ENCODE data around the gene MIEF2. TPM values are rescaled to one million over a fixed set of nuclear protein-coding genes. Genes with fewer than 3 reads are reported as not detected.

MIEF2 gene, protein sequence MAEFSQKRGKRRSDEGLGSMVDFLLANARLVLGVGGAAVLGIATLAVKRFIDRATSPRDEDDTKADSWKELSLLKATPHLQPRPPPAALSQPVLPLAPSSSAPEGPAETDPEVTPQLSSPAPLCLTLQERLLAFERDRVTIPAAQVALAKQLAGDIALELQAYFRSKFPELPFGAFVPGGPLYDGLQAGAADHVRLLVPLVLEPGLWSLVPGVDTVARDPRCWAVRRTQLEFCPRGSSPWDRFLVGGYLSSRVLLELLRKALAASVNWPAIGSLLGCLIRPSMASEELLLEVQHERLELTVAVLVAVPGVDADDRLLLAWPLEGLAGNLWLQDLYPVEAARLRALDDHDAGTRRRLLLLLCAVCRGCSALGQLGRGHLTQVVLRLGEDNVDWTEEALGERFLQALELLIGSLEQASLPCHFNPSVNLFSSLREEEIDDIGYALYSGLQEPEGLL
- 8.1 and 21.5 TPM in 2 replicates for total RNA-seq

DNA sequence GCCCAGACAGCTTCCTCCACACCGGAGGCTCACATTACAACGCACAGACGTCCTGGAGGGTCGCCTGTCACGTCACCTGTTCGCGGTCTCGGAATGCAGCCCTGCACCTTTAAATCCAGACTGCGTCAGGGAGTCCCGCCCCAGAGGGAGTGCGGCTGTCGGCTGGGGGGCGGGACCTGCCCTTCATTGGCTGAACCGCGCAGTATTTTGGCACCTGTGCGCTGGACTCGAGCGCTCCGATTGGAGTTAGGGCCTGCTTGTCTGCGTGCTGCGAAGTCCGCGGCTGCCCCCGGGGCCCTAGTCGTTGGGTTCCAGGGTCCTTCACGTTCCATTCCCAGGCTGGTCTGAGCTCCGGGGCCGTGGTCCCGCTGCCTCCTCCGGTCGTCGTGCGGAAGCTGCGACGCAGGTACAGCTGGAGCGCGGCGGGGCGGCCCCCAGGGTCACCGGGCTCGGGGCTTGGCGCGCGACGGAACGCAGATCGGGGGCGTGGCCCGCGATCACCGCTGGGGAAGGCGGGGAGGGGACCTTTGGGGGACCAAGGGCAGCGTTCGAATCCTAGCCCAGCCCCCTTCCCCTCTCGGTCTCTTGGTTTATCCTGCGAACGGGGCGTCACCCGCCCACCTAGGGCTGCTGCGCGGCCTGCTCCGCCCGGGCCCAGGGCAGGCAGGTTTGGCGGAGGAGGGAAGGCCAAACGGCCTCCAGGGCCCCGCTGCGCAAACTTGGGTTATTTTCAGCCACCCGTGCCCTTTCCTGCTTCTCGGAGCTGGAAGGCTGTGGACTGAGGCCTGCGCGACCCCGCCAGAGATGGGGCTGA, at the start of gene MIEF2:
MIEF2 (plus strand) TSS at position 331 of the 814 bp plus-strand sequence. CDS start 2,059 bp downstream, outside the sequence.

DNA sequence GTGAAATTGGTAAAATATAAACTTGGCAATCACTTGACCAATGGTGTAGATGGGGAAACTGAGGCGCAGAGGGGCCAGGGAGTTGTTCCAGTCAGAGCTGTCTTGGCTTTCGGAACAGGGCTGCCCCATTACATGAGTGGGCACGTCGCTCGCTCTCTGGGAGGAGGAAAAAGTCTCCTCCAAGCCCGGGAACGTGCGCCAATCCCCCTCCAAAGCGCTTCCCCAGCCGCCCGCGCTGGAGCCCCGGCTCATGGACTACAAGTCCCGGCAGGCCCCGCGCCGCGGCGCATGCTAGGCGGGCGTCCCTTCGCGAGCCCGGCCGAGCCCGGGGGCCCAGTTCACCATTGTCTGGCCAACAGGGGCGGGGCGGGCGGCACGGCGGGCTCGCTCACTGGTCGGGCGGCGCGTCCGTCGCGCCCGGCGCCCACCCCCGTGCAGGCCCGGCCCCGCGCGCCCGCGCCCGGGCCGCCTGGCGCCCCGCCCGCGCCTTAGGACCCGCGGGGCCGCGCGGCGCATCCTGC, 35.3 kb upstream of the MIEF2 start, which contains the start of gene LLGL1:
LLGL1 (plus strand) TSS at position 515 of the 521 bp plus-strand sequence. CDS start 48 bp downstream, outside the sequence.

DNA sequence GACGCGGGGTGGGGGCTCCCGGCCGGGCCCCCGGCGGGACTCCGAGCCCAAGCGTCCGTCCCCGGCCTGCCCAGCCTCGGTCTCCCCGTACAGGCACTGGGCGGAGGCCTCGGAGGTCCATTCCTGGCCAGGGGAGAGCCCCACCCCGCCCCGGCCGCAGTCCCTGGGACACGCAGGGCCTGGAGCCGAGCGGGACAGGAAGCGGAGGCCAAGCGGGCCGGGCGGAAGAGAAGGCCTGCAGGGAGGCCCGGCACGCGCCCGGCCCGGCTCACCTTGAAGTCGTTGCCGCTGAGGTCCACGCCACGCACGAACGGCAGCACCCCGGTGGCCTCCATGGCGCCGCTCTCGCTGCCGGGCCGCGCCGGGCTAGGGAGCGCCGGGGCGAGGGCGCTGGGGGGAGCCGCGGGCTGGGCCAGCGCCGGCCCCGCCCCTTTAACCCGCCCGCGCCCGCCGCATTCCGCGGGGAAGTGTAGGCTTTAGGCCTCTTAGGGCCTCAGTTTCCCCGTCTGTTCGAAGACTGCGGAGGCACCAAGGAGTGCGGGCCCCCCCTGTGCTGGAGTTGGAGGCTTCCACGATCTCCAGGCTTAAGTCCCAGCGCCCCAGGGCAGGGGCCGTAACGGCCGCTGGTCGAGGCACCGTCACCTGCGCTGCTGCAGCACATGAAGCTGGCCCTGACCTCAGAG, 2.0 kb upstream of the MIEF2 start, which contains the start of gene FLII:
FLII (minus strand) TSS at position 383 of the 683 bp plus-strand sequence; CDS start at position 335, 48 bp downstream.

DNA sequence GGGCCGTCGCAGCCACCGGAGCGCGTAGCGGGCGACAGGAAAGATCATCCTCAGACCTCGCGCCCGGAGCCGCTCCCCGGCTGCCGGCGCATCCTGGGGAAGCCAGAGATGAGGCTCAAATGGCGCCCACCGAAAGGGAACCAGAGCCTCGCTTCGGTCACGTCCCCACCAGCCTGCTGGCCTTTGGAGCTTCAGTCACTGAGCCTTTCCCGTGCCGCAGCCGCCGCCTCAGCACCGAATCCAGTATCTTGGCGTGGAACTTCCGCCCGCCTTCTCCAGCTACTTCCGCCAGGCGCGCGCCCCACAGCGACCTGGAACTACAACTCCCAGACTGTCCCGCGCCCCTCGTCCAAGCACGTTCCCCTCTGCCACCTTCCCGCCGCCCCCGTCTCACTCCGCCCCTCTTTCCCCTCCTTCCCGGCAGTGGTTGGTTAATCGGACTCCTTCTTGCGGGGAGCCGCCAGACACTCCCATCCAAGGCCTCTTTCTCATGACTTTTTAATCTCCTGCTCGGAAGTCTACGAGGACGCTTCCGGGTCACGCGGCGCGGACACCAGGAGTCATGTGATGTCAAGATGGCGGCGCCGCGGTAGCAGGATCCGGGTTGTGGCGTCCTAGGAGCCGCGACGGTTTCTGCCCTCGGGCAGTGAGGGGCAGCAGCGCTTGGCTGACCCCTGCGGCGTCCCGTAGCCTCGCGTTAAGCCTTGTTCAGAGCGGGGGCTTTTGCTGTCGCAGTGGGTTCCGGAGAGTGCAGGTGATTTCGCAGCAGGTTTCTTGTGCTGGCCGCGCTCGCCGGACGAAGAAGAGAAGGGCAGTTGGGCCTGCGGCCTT, 54.5 kb downstream of the MIEF2 start, which contains the start of the genes SMCR8 and TOP3A:
SMCR8 (plus strand) TSS at position 563 of the 831 bp plus-strand sequence. CDS start 497 bp downstream, outside the sequence.
TOP3A (minus strand) TSS at position 264 of the 831 bp plus-strand sequence; CDS start at position 48, 216 bp downstream.

Other genes starting within 250 kb of the MIEF2 start
- gene ATPAF2, start 221.5 kb upstream of the MIEF2 start, total RNA-seq: 17.5 and 32.7 TPM in 2 replicates
- gene GID4, start 221.3 kb upstream of the MIEF2 start, total RNA-seq: 6.0 and 9.2 TPM in 2 replicates
- gene DRG2, start 172.7 kb upstream of the MIEF2 start, total RNA-seq: 36.9 and 45.3 TPM in 2 replicates
- 0.49 and 0.72 TPM in 2 replicates for gene MYO15A, start 151.9 kb upstream of the MIEF2 start, total RNA-seq
- gene ALKBH5, start 76.8 kb upstream of the MIEF2 start, total RNA-seq: 100 and 125 TPM in 2 replicates
- 39.2 and 43.4 TPM in 2 replicates for gene LLGL1, start 35.0 kb upstream of the MIEF2 start, total RNA-seq
- 198 and 200 TPM in 2 replicates for gene FLII, start 1.9 kb upstream of the MIEF2 start, total RNA-seq
- gene TOP3A, start 54.3 kb downstream of the MIEF2 start, total RNA-seq: 24.0 and 35.0 TPM in 2 replicates
- 7.0 and 12.2 TPM in 2 replicates for gene SMCR8, start 54.6 kb downstream of the MIEF2 start, total RNA-seq
- 8.1 and 10.3 TPM in 2 replicates for gene SHMT1, start 102.9 kb downstream of the MIEF2 start, total RNA-seq
- gene EVPLL, start 117.1 kb downstream of the MIEF2 start, total RNA-seq: not detected in 2 replicates
- gene LGALS9C, start 216.1 kb downstream of the MIEF2 start, total RNA-seq: not detected in 2 replicates

All from cardiac atrium fibroblast (primary cell).